GM18870 (cell line): Measurements from ENCODE around the gene BTBD17.

ENCODE experiments used
- ATAC-seq: cut with Tn5 transposase; IDR thresholded peaks from one replicate; pipeline ENCODE4 v1.9.1; 2021; ENCODE audit warnings: moderate library complexity; ENCODE audit not compliant: unreplicated experiment

Gene BTBD17

DNA sequence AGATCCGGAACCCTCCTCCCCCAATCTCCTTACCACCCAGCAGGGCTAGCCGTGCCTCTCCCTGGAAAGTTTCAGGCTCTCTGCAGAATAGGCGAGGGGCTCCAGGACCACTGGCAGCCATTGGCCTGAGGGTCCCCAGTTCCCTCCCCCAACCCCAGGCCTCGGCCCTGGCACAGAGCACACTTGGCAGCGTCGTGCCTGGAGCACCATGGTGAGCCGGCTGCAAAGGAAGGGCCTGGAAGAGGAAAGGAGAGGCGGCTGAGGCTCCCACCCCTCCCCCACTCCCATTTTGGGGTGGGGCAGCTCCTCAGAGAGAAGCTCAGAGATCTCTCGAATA, 369 bp upstream of the BTBD17 start:
- ATAC-seq, result no peak

DNA sequence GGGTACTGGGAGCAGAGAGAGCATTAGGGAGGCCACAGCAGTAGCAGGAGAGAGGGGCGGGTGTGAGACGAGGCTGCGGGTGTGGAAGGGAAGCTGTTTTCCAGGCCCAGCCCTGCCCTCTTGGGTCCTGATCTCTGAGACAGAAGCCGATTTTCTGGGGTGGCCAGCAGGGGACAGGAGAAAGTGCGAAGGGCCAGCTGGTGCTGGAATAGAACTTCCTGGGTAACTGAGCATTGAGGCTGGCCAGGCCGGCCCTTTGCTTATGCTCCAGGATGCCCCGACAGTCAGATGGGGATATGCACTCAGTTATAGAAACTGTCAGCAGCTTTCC, 804 bp downstream of the BTBD17 start:
- no peak for ATAC-seq

DNA sequence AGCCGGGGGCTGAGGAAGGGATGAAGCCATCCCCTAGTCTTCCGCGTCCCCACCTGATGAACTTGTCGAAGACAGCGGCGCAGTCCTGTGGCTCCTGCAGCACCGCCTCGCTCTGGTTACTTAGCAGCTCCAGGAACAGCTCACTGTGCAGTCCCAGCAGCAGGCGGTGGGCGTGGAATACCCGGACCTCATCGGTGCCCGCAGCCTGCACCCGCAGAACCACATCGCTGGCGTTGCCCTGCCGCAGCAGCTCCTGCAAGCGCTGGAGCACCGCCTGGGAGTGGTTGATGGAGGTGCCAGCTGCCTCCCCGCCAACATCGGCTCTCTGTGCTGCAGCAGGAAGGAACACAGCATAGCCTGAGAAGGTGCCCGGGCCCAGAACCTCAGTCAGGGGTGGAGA, 1.8 kb downstream of the BTBD17 start:
- ATAC-seq, result no peak

DNA sequence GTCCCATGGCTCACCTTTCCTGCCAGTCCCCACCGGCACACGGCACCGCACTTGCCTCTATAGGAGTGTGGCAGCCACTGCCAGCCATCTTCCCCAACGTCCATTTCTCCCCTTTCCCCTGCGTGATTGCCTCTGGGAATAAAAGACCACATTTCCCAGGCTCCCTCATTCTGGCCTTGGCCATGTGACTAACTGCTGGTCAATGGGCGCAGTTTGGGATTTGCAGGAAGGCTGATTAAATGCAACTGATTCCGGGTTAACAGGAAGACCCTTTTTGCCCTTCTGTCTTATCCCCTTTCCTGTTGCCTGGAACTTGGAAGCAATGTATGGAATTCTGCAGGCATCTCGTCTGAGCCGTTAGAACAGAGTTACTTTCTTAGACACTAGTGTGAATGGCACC, 3.0 kb downstream of the BTBD17 start:
- ATAC-seq, result no peak

DNA sequence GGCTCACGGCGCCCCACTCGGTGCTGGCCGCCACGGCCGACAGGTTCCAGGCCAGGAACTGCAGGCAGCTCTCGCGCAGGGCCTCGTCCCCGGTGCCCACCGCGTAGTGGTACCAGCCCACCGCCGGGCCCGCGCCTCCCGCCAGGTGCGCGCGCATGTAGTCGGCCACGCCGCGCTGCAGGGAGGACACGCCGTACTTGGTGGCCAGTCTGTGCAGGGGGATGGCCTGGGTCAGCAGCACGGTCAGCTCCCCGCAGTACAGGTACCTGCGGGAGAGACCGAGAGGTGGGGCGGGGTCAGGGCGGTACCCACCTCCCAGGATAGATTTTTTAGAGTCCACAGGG, 4.2 kb downstream of the BTBD17 start:
- no peak for ATAC-seq

DNA sequence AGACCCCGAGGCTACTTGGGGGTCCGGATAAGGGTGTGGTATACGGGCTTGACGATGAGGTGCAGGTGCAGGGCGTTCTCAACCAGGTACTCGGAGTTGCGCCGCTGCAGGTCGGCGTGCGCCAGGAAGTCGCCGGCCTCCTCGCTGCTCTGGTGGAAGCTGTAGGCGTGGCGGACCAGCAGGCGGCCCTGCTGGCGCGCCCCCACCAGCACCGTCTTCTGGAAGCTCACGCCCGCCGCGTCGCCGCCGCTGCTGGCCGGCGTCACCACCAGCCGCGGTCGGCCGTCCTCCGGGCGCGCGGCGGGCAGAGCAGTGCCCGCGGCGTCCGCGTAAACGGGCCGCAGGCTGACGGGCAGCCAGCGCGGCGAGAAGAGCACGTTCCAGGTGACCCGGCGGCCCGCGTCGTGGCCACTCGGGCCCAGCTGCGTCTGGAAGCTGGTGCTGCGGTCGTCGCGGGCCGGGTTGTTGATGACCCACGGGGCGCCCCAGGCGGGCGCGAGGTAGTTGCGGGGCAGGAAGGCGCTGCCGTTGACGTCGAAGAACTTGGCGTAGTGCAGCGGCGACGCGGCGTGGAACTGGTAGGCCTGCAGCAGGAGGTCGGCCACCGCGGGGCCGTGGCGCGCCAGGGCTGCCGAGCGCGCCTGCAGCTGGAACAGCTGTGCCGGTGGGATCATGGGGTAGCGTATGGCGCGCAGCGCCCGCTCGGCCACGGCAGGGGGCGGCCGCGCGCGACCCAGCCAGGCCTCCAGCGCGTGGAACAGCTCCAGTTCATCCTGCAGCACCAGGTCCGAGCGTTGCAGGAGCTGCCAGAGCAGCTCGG, 4.8 kb downstream of the BTBD17 start:
- no peak for ATAC-seq

DNA sequence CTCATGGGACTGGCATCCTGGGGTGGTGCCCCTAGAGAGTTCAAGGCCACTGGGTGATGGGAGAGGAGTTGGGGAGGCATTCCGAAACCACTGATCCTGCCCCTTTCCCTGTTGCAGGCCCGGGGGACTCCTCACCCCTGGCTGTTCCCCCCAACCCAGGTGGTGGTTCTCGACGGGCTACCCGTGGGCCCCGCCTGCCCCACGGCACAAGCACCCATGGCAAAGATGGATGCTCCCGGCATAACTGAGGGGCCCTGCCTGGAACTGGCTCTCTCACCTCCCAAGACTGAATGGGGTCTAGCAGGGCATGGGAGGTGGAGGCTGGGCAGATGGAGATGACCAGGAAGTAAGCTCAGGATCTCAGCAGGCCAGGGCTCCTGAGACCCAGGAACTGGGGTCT, 6.6 kb downstream of the BTBD17 start:
- no peak for ATAC-seq

DNA sequence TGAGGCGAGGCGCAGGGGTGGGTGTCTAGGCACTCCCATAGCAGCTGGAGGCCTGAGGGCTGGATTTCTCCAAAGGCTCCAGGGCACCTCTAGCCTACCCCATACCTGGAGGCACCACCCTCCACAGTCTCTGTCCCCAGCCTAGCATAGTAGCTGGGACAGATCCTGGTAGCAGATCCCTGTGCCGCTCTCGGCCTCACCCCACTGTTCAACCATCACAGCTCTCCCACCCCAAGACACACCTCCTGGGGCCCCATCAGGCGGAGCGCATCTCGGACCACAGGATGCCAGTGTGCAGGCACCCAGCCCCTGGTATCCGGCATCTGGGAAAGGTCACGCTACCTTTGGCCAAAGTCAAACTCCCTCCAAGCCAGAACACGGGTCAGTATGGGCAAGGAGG, 7.1 kb downstream of the BTBD17 start:
- no peak for ATAC-seq

DNA sequence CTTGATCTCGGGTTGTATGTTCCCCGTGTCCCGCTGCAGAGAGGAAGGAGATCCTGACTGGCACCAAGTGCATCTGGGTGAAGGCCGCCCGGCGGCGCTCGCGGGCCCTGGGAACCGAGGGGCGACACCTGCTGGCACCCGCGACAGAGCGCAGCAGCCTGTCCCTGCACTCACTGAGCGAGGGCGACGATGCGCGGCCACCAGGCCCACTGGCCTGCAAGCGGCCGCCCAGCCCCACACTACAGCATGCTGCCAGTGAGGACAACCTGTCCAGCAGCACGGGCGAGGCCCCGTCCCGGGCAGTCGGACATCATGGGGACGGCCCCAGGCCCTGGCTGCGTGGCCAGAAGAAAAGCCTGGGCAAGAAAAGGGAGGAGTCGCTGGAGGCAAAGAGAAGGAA, 7.5 kb downstream of the BTBD17 start:
- ATAC-seq, result no peak

DNA sequence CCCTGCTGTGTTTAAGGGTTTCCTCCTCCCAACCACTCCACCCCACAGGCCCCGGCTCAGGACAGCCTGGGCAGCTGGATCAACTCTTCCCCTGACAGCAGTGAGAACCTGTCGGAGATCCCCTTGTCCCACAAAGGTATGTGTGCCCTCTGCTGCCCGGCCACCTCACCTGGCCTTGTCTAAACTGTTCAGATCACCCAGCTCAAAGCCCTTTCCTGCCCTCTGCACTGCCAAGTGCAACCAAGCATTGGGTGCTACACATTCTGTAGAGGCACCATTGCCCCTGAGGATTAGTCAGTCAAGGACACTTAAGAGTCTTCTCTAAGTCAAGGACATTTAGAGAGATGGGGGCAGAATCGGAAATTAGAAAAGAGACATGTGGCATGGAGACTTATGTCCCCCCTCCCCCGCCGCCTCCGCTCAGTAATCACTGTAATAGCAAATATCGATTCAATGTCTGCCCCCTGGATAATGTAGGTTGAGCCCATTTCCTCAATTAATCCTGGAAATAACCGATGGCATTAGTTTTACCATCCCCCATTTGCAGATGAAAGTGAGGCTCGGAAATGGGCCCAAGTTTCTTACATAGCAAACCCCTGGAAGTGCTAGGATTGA, 8.1 kb downstream of the BTBD17 start:
- ATAC-seq, result no peak

DNA sequence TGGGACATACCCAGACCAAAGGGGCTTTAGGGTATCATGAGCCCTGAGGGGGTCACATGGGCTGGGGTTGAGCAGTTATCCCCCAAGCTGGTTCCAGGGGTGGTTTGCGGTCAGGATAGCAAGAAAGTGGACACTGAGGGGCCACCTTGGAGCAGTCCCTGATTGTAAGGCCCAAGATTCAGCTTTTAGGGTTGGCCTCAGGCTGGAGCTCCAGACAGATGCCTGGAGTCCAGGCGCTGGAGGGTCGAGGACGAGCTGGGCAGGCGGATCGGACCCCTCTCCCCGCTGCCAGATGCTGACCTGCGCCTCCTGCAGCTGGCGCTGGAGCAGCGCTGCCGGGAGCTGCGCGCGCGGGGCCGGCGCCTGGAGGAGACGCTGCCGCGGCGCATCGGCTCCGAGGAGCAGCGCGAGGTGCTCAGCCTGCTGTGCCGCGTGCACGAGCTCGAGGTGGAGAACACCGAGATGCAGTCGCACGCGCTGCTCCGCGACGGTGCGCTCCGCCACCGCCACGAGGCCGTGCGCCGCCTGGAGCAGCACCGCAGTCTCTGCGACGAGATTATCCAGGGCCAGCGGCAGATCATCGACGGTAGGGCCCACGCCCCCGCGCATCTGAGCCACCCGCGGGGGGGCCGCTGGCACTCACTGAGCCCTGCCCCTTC, 10.0 kb downstream of the BTBD17 start:
- no peak for ATAC-seq

DNA sequence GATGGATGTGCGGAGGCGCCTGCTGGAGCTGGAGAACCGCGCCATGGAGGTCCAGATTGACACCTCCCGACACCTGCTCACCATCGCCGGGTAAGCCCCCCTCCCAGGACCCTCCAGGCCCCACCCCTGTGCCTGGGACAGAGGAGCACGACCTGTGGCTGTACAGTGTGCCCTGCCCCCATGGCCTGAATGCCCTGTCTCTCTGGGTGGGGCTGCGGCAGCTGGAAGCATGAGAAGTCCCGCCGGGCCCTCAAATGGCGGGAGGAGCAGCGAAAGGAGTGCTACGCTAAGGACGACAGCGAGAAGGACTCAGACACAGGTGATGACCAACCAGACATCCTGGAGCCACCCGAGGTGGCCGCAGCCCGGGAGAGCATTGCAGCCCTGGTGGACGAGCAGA, 11.2 kb downstream of the BTBD17 start:
- no peak for ATAC-seq

DNA sequence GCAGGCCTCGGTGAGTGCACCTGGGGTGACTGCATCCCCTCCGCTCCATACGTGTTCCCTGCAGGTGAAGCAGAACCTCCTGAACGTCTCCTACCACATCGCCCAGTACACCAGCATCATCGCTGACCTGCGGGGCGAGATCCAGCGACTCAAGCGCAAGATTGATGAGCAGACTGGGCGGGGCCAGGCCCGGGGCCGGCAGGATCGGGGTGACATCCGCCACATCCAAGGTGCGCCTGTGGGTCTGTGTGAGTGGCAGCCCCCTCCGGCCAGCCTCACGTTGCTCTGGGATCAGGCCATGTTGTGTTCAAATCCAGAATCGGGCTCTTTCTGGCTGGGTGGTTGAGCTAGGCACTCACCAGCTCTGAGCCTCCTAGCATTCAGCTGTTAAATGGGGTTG, 12.5 kb downstream of the BTBD17 start:
- ATAC-seq, result no peak

DNA sequence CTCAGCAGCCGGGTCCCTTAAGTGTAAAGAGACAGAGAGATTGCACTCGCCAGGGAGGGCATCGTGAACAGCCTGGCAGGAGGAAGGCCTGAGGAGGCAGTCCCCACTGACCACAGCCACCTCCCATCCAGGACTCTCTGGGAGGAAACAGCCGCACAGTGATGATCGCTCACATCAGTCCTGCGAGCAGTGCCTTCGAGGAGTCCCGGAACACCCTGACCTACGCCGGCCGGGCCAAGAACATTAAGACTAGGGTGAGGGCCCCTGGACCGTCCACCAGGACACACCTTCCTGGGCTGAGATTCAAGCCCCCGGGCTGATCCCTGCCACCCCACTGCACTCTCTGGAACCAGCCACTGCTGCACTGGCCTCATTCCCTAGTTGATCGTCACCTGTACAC, 14.0 kb downstream of the BTBD17 start:
- no peak for ATAC-seq

DNA sequence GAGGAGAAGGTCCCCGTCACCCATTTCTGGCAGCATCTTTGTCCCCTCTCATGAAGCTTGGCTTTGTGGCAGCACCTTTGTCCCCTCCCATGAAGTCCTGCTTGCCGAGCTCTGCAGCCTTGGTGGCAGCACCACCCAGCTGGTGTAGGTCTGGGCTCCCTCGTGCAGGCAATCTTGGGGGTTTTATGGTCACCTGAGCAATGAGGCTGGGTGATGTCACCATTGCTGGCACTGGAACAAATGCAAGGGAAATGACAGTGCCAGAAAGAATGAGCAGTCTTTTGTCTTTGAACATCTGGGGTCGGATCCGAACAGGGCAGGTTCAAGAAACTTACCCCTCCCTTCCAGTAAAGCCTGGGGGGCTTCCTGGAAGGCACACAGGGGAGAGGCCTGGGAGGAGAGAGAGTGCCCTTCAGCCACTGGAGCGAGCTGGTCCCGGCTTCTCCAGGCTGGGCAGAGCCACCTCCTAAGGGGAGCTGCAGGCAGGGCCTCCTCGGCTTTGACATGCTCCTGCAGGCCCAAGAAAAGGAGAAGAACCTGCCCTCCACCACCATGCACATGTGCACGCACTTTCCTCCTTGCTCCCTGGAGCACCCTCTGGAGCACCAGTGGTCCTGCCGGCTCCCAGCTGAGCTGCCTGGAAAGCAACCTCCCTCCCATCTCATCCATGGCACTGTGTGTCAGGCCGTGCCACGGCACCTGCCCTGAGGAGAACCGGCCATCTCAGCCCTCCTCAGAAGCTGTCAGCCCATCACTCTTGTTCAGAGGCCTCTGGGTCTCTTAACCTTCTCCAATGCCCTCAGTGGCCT, 16.0 kb downstream of the BTBD17 start:
- ATAC-seq, result no peak

DNA sequence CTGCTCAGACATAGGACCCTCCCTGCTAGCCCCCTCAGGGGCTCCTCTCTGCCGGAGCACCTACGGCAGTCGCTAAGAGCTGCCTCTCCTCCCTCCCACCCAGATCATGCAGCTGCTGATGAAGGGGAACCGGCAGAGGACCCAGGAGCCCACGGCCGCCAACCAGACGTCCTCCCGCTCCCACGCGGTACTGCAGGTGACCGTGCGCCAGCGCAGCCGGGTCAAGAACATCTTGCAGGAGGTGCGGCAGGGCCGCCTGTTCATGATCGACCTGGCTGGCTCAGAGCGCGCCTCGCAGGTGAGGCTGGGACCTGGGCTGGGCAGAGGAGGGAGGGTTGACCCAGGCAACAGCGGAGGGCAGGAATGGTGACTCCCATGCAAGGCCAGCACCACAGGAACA, 17.0 kb downstream of the BTBD17 start:
- ATAC-seq, result no peak

DNA sequence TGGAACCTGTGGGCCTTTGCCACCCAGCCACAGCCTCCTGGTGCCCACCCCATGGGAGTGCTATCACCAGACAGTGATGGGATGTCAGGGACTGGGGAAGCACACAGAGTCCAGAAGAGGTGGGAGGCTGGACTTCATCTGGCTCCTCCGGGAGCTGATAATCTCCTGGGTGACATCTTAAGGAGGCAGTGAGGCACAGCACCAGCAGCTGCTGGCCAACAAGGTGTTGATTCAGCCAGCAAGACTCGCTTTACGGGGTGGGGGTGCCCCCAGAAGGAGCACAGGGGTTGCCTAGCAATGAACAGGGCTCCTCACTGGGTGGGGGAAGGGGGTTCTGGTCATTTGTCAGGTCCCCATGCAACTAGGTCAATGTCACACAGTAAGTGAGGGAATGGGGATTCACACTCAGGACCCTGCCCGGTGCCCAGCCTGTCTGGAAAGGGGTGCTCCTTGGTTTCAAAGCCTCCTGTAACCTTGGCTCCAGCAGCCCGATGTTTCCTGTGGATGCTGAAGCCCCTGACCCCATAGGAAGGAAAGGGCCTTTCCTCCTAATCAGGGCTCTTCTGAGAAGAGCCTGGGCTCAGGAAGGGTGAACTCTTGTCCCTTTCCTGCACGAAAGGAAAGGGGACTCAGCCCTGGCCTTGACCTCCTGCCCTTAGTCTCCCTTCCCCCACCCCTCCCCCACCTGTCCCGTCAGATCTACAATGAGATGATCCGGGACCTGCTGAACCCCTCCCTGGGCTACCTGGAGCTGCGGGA, 18.0 kb downstream of the BTBD17 start:
- ATAC-seq, result no peak

DNA sequence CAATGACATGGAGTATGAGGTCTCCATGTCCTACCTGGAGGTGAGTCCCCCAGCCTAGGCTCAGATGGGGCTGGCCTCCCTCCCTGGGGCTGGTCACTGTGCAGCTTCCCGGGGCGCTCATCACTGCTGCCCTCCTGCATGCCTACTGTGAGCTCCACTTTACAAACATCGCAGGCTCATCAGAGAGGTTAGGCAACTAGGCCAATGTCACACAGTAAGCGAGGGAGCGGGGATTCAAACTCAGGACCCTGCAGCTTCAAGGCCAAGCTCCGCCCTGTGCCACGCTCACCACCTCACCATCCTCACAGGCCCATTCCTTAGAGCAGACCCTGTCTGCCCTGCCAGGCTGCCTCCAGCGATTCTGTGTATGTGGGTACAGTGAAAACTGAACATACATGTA, 18.5 kb downstream of the BTBD17 start:
- no peak for ATAC-seq

DNA sequence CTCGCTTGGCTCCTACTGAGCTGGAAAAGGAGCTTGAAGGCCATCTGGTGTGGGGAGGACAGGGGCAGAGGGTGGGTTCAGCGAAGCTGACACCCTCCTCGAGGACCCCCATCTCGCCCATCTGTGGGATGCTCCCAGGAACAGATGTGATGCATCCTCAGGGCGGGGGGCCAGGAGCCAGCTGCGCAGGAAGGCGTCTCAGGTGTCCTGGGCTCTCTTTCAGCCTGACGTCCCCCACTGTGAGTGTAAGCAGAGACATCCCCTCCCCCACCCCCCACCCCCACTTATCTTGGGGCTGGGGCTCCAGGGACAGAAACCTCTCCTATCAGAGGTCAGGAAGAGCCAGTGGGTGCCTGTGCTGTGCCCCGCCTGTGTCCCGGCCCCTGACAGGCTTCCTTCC, 19.4 kb downstream of the BTBD17 start:
- ATAC-seq, result no peak

DNA sequence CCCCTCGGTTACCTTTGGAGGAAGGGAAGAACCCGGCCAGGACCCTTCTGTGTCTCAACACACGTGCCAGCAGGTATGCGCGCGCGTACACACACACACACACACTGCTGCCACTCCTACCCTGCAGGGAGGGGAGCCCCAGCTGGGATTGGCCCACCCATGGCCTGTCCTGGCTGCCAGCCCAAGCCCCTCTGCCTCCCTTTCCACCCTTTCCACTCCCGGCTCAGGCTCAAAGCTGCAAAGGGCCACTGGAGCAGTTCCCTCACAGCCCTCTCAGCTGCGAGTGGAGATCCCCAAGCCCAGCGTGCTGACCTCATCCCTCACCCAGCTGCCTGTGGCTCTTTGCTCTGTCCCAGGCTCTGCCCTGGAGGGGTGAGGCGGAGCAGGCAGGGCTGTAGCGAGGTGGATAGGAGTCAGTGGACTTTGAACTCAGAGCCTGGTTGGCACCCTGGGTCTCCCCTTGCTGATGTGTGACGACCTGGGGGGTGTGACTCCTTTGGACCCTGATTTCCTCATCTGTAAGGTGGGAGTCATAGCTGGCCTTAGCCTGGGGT, 21.1 kb downstream of the BTBD17 start:
- ATAC-seq, result no peak
